Thoracic aorta (tissue), 2 donors: ENCODE data around the gene CTRB1. TPM values are rescaled to one million over a fixed set of nuclear protein-coding genes. Genes with fewer than 3 reads are reported as not detected.

ENCODE experiments used
- ATAC-seq: fragments of 150-250 bp; one replicate; pipeline ENCODE4 v1.8.0; 2017; ENCODE audit warnings: low read depth; ENCODE audit not compliant: insufficient number of reproducible peaks, low FRiP score
- DNase-seq: peaks from one replicate; pipeline ENCODE4 v3.0.0-alpha.2; 2020; ENCODE audit warnings: low spot score
- H3K27ac ChIP-seq, 2 donors: fragments of 200-600 bp; sonication (generic); 1 replicate in 1 of 2; 2 replicates in 1 of 2; pipeline ENCODE4 v1.5.1; 2016; ENCODE audit warnings: mild to moderate bottlenecking in 2 of 2, moderate library complexity in 2 of 2
- H3K27me3 ChIP-seq: fragments of 200-600 bp; sonication (generic); replicated peaks from 2 replicates; pipeline ENCODE4 v1.6.0; 2016; ENCODE audit warnings: mild to moderate bottlenecking; ENCODE audit not compliant: insufficient read depth
- H3K36me3 ChIP-seq: fragments of 200-600 bp; sonication (generic); one replicate; pipeline ENCODE4 v1.5.1; 2016
- H3K4me1 ChIP-seq, 2 donors: fragments of 200-600 bp; sonication (generic); 1 replicate in 1 of 2; 2 replicates in 1 of 2; pipeline versions ENCODE4 v1.5.1 to v1.6.0; 2016; ENCODE audit warnings: low read depth in 2 of 2, mild to moderate bottlenecking in 1 of 2; ENCODE audit not compliant: control insufficient read depth in 1 of 2
- H3K4me3 ChIP-seq: fragments of 200-600 bp; sonication (generic); 2 replicates; pipeline ENCODE4 v1.5.1; 2016; ENCODE audit warnings: mild to moderate bottlenecking
- H3K9me3 ChIP-seq: fragments of 200-600 bp; sonication (generic); 2 replicates; pipeline ENCODE4 v1.5.1; 2016
- CTCF ChIP-seq: fragments of 200-600 bp; sonication (generic); IDR thresholded peaks from one replicate; pipeline ENCODE4 v1.5.1; 2019; ENCODE audit warnings: antibody characterized with exemption
- total RNA-seq, 2 donors: library from RNA; depleted of rRNA; stranded (reverse); fragments of >200 nt; gene quantifications; one replicate each; pipeline versions ENCODE4 v1.1.0 to v1.2.3, GENCODE V29; 2016

CTRB1 gene
- total RNA-seq, 2 donors from 2014 or later: 4.9 to 9.3 TPM

- no peak for TF ChIP-seq CTCF
- Histone ChIP-seq H3K9me3 (no peaks in the 10 kb centered on the region), H3K4me3 (no peak overlapping the region), H3K4me1 (no peaks in the 10 kb centered on the region), H3K36me3 (no peaks in the 10 kb centered on the region), H3K27me3 (no peaks in the 10 kb centered on the region), H3K27ac (no peak overlapping the region)
- ATAC-seq (no peak), DNase-seq (no peak)
These were observed 25.5 kb upstream of the CTRB1 start for GRCh38 chr16:75193265-75193650.

DNA sequence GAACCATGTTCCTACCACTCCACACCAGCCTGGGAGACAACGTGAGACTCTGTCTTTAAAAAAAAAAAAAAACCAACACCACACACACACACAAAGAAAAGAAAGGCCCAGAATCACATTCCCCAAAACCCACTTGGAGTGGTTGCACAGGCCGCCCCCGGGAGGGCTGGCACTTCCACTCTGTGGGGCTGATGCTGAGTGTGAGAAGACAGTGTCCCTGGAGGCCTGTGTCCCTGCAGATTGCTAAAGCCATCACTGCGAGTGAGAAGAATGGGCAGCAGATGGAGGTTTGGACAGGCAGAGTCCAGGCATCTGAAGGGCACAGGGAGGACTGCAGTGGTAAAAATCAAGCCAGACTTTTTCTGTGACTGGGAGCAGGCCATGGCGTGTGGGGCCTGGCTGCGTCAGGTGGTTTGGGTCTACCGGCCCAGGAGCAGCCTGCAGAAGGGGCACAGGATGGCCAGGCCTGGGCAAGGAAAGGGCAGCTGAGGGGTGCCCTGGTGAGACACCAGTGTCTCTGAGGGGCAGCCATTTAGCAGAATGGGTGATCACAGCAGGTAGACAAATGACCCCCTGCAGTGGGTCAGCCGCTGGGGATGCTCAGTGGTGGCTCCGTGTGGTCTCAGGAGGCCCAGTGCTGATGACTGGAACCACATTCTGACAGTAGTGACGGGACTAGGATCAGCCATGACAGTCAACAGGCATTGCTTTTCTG, 24.9 kb upstream of the CTRB1 start:
- Histone ChIP-seq H3K4me1 (no peaks in the 10 kb centered on the region), H3K9me3 (no peaks in the 10 kb centered on the region), H3K27ac (no peak overlapping the region), H3K27me3 (no peaks in the 10 kb centered on the region), H3K36me3 (no peaks in the 10 kb centered on the region), H3K4me3 (no peak overlapping the region)
- no peak for ATAC-seq
- DNase-seq: no peak
- no peak for TF ChIP-seq CTCF

DNA sequence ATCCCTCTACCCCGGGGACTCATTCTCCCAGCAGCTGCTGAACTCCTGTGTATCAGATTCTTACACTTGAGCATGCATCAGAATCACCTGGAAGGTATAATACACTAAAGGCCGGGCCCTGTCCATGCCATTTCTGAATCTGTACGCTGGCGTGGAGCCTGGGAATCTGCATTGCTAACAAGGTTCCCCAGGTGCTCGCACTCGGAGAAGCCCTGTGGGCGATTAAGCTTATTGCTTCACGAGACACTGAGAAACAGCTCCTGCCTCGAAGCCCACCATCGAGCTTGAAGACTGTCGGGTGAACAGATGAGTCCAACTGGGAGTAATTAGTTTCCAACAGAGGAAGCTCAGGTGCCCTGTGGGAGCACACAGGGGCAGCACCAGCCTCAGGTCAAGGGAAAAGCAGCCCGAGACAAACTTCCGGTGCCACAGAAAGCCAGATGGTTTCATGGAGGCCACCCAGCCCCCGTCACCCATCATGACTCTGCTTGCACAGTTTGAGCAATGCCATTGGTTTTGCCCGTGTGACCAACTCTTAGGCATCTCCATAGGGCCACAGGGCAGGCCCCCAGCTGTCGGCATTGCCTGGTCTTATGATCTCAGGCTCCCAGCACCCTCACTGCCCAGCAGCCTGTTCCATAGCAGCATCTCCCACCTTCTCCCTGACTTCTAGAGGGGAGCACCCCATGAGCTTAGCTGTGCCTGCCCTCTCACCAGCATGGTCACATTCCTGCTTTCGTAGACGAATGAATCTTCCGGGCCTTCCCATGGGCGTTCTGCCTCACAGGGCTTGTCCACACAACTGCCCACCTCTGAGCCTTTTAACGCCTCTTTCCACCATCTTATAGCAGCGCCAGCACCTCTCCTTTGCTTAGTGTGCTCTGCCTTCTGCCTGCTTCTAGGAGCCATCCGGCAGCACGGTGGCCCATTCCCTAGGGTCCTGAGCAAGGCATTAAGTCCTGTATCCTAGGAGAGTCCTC, 22.7 kb upstream of the CTRB1 start:
- Histone ChIP-seq H3K4me1 (peaks cover 7 to 17% of the 10 kb centered on the region in 2 donors), H3K36me3 (no peaks in the 10 kb centered on the region), H3K4me3 (no peak overlapping the region), H3K27ac (no peak overlapping the region), H3K27me3 (no peaks in the 10 kb centered on the region), H3K9me3 (no peaks in the 10 kb centered on the region)
- no peak for TF ChIP-seq CTCF
- DNase-seq (no peak), ATAC-seq (no peak)

DNA sequence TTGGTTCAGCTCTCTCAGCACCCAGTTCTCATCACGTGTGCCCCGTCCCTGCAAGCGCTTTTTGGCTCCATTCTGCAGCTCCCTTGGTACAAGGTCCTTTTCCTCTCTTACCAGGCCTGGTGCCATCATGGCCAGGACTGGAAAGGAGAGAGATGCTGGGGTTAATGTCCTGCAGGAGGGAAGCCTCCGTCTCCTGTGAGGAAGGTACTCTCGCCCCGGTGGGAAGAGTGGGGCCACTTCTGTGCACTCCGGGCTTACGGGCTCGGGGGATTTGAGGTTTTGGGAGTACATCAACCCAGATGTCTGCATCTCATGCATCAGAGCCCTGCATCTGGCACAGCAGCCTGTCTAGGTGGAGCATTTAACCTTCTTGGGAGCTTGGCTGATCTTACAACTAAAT, 22.0 kb upstream of the CTRB1 start:
- H3K36me3 ChIP-seq: no peaks in the 10 kb centered on the region
- H3K4me3 ChIP-seq: no peak overlapping the region
- peaks cover 7 to 20% of the 10 kb centered on the region in 2 donors for H3K4me1 ChIP-seq
- TF ChIP-seq CTCF: no peak
- DNase-seq (no peak), ATAC-seq (no peak)
- H3K27me3 ChIP-seq: no peaks in the 10 kb centered on the region
- H3K9me3 ChIP-seq: no peaks in the 10 kb centered on the region
- no peak overlapping the region for H3K27ac ChIP-seq

DNA sequence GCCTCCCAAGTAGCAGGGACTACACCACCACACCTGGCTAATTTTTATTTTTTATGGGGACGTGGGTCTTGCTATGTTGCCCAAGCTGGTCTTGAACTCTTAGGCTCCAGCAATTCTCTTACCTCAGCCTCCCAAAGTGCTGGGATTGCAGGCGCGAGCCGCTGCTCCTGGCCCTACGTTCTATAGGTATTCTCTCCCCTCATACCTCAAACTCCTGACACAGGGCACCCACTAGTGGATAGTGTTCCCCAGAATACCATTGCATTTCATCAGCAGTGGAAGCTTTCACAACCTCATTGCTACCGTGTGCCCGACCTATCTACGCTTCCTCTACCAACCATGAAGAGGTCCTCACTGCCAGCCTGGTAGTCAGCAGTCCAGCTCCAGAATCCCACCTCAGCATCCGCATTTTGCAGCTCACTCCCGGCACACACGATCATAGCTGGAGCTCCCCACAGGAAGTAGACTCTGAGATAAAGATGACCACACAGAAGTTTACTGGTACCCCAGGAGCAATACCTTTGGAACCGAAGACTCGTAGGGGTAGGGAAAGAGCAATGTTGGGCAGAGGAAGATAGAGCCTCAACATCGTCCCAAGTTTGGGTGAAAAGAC, 21.2 kb upstream of the CTRB1 start:
- no peak for ATAC-seq
- no peaks in the 10 kb centered on the region for H3K27me3 ChIP-seq
- no peaks in the 10 kb centered on the region for H3K9me3 ChIP-seq
- TF ChIP-seq CTCF: no peak
- DNase-seq: no peak
- no peak overlapping the region for H3K27ac ChIP-seq
- no peaks in the 10 kb centered on the region for H3K36me3 ChIP-seq
- H3K4me1 ChIP-seq: peaks cover 7 to 20% of the 10 kb centered on the region in 2 donors
- no peak overlapping the region for H3K4me3 ChIP-seq
